Measurements from ENCODE around the gene GUCY1A1.

Gene GUCY1A1

GRCh38 chr4:155693015-155693663 lies 26.5 kb downstream of the GUCY1A1 start:
- no peak for DNase-seq (ENCODE audit: low read depth in 2 of 2)

- DNase-seq (ENCODE audit: low read depth in 2 of 2), result no peak
These were observed 27.6 kb downstream of the GUCY1A1 start for GRCh38 chr4:155694100-155694785.

- DNase-seq (ENCODE audit: low read depth in 2 of 2), result no peak
These were observed 29.6 kb downstream of the GUCY1A1 start for GRCh38 chr4:155696226-155696625.

- DNase-seq (ENCODE audit: low read depth in 2 of 2), result no peak
These were observed 30.1 kb downstream of the GUCY1A1 start for GRCh38 chr4:155696726-155697125.

- no peak for DNase-seq (ENCODE audit: low read depth in 2 of 2)
These were observed 35.2 kb downstream of the GUCY1A1 start for GRCh38 chr4:155701827-155702226.

- no peak for DNase-seq (ENCODE audit: low read depth in 2 of 2)
These were observed 37.0 kb downstream of the GUCY1A1 start for GRCh38 chr4:155703486-155704247.

- no peak for DNase-seq (ENCODE audit: low read depth in 2 of 2)
These were observed 38.3 kb downstream of the GUCY1A1 start for GRCh38 chr4:155704841-155705404.

- no peak for DNase-seq (ENCODE audit: low read depth in 2 of 2)
These were observed 39.0 kb downstream of the GUCY1A1 start for GRCh38 chr4:155705664-155706063.

GRCh38 chr4:155706147-155706546 lies 39.5 kb downstream of the GUCY1A1 start:
- no peak for DNase-seq (ENCODE audit: low read depth in 2 of 2)

- DNase-seq (ENCODE audit: low read depth in 2 of 2), result no peak
These were observed 40.6 kb downstream of the GUCY1A1 start for GRCh38 chr4:155707251-155707650.

- DNase-seq (ENCODE audit: low read depth in 2 of 2), result no peak
These were observed 42.1 kb downstream of the GUCY1A1 start for GRCh38 chr4:155708782-155709181.

- DNase-seq (ENCODE audit: low read depth in 2 of 2), result no peak
These were observed 43.3 kb downstream of the GUCY1A1 start for GRCh38 chr4:155709918-155710317.

- DNase-seq (ENCODE audit: low read depth in 2 of 2), result no peak
These were observed 44.9 kb downstream of the GUCY1A1 start for GRCh38 chr4:155711556-155711955.

GRCh38 chr4:155712846-155713245 lies 46.2 kb downstream of the GUCY1A1 start:
- no peak for DNase-seq (ENCODE audit: low read depth in 2 of 2)

- DNase-seq (ENCODE audit: low read depth in 2 of 2), result no peak
These were observed 47.3 kb downstream of the GUCY1A1 start for GRCh38 chr4:155713911-155714310.

- no peak for DNase-seq (ENCODE audit: low read depth in 2 of 2)
These were observed 55.7 kb downstream of the GUCY1A1 start for GRCh38 chr4:155722336-155722735.

GRCh38 chr4:155722816-155723499 lies 56.3 kb downstream of the GUCY1A1 start:
- DNase-seq (ENCODE audit: low read depth in 2 of 2), result no peak

- no peak for DNase-seq (ENCODE audit: low read depth in 2 of 2)
These were observed 58.1 kb downstream of the GUCY1A1 start for GRCh38 chr4:155724731-155725130.

- DNase-seq (ENCODE audit: low read depth in 2 of 2), result no peak
These were observed 67.4 kb downstream of the GUCY1A1 start for GRCh38 chr4:155734065-155734464.

GRCh38 chr4:155734951-155735350 lies 68.3 kb downstream of the GUCY1A1 start:
- DNase-seq (ENCODE audit: low read depth in 2 of 2), result no peak

- no peak for DNase-seq (ENCODE audit: low read depth in 2 of 2)
These were observed 68.8 kb downstream of the GUCY1A1 start for GRCh38 chr4:155735496-155735895.

GRCh38 chr4:155738548-155738947 lies 71.9 kb downstream of the GUCY1A1 start:
- DNase-seq (ENCODE audit: low read depth in 2 of 2), result no peak
